ENCODE results near the gene TEX50.
"Not testable (repeated sequence)": the region's sequence is repeated elsewhere in the genome, so short reads cannot be mapped to it uniquely, and the experiment has no call there.

The TEX50 gene

GRCh38 chr1:173642450-173643139 lies 7.5 kb downstream of the TEX50 start:
- not testable (repeated sequence) for H3K9me3 Mint-ChIP-seq (ENCODE audit: low read depth); H3K36me3 Mint-ChIP-seq; H3K27me3 Mint-ChIP-seq; H3K4me1 Mint-ChIP-seq (ENCODE audit: low read depth); H3K4me3 Mint-ChIP-seq; H3K27ac Mint-ChIP-seq

- no peaks in the 10 kb centered on the region for H3K4me1 Mint-ChIP-seq (ENCODE audit: low read depth)
Observed at GRCh38 chr1:173646656-173647055, 11.5 kb downstream of the TEX50 start.

GRCh38 chr1:173648880-173649605 lies 13.9 kb downstream of the TEX50 start:
- Mint-ChIP-seq H3K27me3 (no peaks in the 10 kb centered on the region), H3K4me1 (ENCODE audit: low read depth) (no peaks in the 10 kb centered on the region), H3K4me3 (no peak overlapping the region), H3K27ac (no peak overlapping the region), H3K36me3 (no peaks in the 10 kb centered on the region), H3K9me3 (ENCODE audit: low read depth) (peaks cover 8% of the 10 kb centered on the region)

More at GRCh38 chr1:173646656-173647055, 11.5 kb downstream of the TEX50 start:
- no peaks in the 10 kb centered on the region for H3K36me3 Mint-ChIP-seq
- H3K27me3 Mint-ChIP-seq, result no peaks in the 10 kb centered on the region
- no peak overlapping the region for H3K27ac Mint-ChIP-seq
- no peak overlapping the region for H3K4me3 Mint-ChIP-seq
- no peaks in the 10 kb centered on the region for H3K9me3 Mint-ChIP-seq (ENCODE audit: low read depth)

- Mint-ChIP-seq H3K36me3 (peaks cover 5% of the 10 kb centered on the region), H3K9me3 (ENCODE audit: low read depth) (no peaks in the 10 kb centered on the region), H3K27ac (no peak overlapping the region), H3K27me3 (no peaks in the 10 kb centered on the region), H3K4me1 (ENCODE audit: low read depth) (no peaks in the 10 kb centered on the region), H3K4me3 (no peak overlapping the region)
Observed at GRCh38 chr1:173660306-173660705, 25.2 kb downstream of the TEX50 start.

- Mint-ChIP-seq H3K4me1 (ENCODE audit: low read depth) (no peaks in the 10 kb centered on the region), H3K36me3 (peaks cover 1% of the 10 kb centered on the region), H3K27me3 (no peaks in the 10 kb centered on the region), H3K9me3 (ENCODE audit: low read depth) (no peaks in the 10 kb centered on the region), H3K4me3 (no peak overlapping the region), H3K27ac (no peak overlapping the region)
Observed at GRCh38 chr1:173661271-173661670, 26.1 kb downstream of the TEX50 start.

GRCh38 chr1:173661763-173662162 lies 26.6 kb downstream of the TEX50 start:
- H3K9me3 Mint-ChIP-seq (ENCODE audit: low read depth), result no peaks in the 10 kb centered on the region
- no peak overlapping the region for H3K27ac Mint-ChIP-seq
- H3K4me3 Mint-ChIP-seq, result no peak overlapping the region
- no peaks in the 10 kb centered on the region for H3K36me3 Mint-ChIP-seq
- no peaks in the 10 kb centered on the region for H3K4me1 Mint-ChIP-seq (ENCODE audit: low read depth)
- no peaks in the 10 kb centered on the region for H3K27me3 Mint-ChIP-seq

- H3K27me3 Mint-ChIP-seq, result peaks cover 6% of the 10 kb centered on the region
- no peak overlapping the region for H3K4me3 Mint-ChIP-seq
- H3K4me1 Mint-ChIP-seq (ENCODE audit: low read depth), result no peaks in the 10 kb centered on the region
- no peaks in the 10 kb centered on the region for H3K36me3 Mint-ChIP-seq
- H3K27ac Mint-ChIP-seq, result no peak overlapping the region
- no peaks in the 10 kb centered on the region for H3K9me3 Mint-ChIP-seq (ENCODE audit: low read depth)
Observed at GRCh38 chr1:173663159-173663558, 28.0 kb downstream of the TEX50 start.

- Mint-ChIP-seq H3K4me3 (no peak overlapping the region), H3K27me3 (peaks cover 27% of the 10 kb centered on the region), H3K27ac (no peak overlapping the region), H3K36me3 (no peaks in the 10 kb centered on the region), H3K9me3 (ENCODE audit: low read depth) (no peaks in the 10 kb centered on the region), H3K4me1 (ENCODE audit: low read depth) (peaks cover 11% of the 10 kb centered on the region)
Observed at GRCh38 chr1:173666646-173667045, 31.5 kb downstream of the TEX50 start.

GRCh38 chr1:173669491-173669941 lies 34.4 kb downstream of the TEX50 start, which contains the start of gene ANKRD45:
ANKRD45 (minus strand) TSS chr1:173669851; CDS start chr1:173659418, 10,433 bp downstream.
- Mint-ChIP-seq H3K36me3 (no peaks in the 10 kb centered on the region), H3K27me3 (peaks cover 27% of the 10 kb centered on the region), H3K4me3 (peak within 1 kb of the TSS; percentile 78), H3K4me1 (ENCODE audit: low read depth) (peaks cover 11% of the 10 kb centered on the region), H3K27ac (no peak within 1 kb of the TSS), H3K9me3 (ENCODE audit: low read depth) (no peaks in the 10 kb centered on the region)

- H3K27me3 Mint-ChIP-seq, result peaks cover 12% of the 10 kb centered on the region
- H3K4me3 Mint-ChIP-seq, H3K36me3 Mint-ChIP-seq: not testable (repeated sequence)
Observed at GRCh38 chr1:173674496-173674895, 39.4 kb downstream of the TEX50 start.

GRCh38 chr1:173680152-173680551 lies 45.0 kb downstream of the TEX50 start:
- H3K9me3 Mint-ChIP-seq (ENCODE audit: low read depth); H3K36me3 Mint-ChIP-seq; H3K4me1 Mint-ChIP-seq (ENCODE audit: low read depth); H3K27me3 Mint-ChIP-seq; H3K27ac Mint-ChIP-seq; H3K4me3 Mint-ChIP-seq: not testable (repeated sequence)

More at GRCh38 chr1:173674496-173674895, 39.4 kb downstream of the TEX50 start:
- H3K4me1 Mint-ChIP-seq (ENCODE audit: low read depth); H3K27ac Mint-ChIP-seq; H3K9me3 Mint-ChIP-seq (ENCODE audit: low read depth): not testable (repeated sequence)

- no peak overlapping the region for H3K4me3 Mint-ChIP-seq
- no peaks in the 10 kb centered on the region for H3K9me3 Mint-ChIP-seq (ENCODE audit: low read depth)
- H3K36me3 Mint-ChIP-seq, result peaks cover 4% of the 10 kb centered on the region
- no peaks in the 10 kb centered on the region for H3K4me1 Mint-ChIP-seq (ENCODE audit: low read depth)
- H3K27ac Mint-ChIP-seq, result no peak overlapping the region
- no peaks in the 10 kb centered on the region for H3K27me3 Mint-ChIP-seq
Observed at GRCh38 chr1:173682184-173682583, 47.0 kb downstream of the TEX50 start.

- H3K27me3 Mint-ChIP-seq; H3K4me3 Mint-ChIP-seq; H3K9me3 Mint-ChIP-seq (ENCODE audit: low read depth); H3K4me1 Mint-ChIP-seq (ENCODE audit: low read depth); H3K36me3 Mint-ChIP-seq; H3K27ac Mint-ChIP-seq: not testable (repeated sequence)
Observed at GRCh38 chr1:173683838-173684237, 48.7 kb downstream of the TEX50 start.

- not testable (repeated sequence) for H3K36me3 Mint-ChIP-seq; H3K4me3 Mint-ChIP-seq; H3K4me1 Mint-ChIP-seq (ENCODE audit: low read depth); H3K9me3 Mint-ChIP-seq (ENCODE audit: low read depth); H3K27ac Mint-ChIP-seq; H3K27me3 Mint-ChIP-seq
Observed at GRCh38 chr1:173685121-173685520, 50.0 kb downstream of the TEX50 start.
